Kidney (tissue), 14 donors: Measurements from ENCODE around the gene GPN2. TPM values are rescaled to one million over a fixed set of nuclear protein-coding genes. Genes with fewer than 3 reads are reported as not detected.

Experiments
- DNase-seq, 5 donors: peaks; one replicate each; pipeline ENCODE4 v3.0.0-alpha.2; 2013 to 2020
- FAIRE-seq: peaks from 2 replicates; lab custom pipeline; 2012; peaks lifted over from hg19 to GRCh38; lab: Jason Lieb, UNC
- H3K27ac ChIP-seq, 2 donors: one replicate each; pipeline ENCODE4 v1.7.0; 2013; ENCODE audit warnings: low read depth in 2 of 2, low read length in 2 of 2, inconsistent platforms in 1 of 2
- H3K27me3 ChIP-seq: one replicate; pipeline ENCODE4 v1.7.1; 2013; ENCODE audit warnings: low read length, inconsistent platforms; ENCODE audit not compliant: control insufficient read depth, insufficient read depth
- H3K36me3 ChIP-seq, 3 donors: one replicate each; pipeline versions ENCODE4 v1.7.0 to v1.7.1; 2013; ENCODE audit warnings: low read length in 3 of 3, control low read depth in 1 of 3, inconsistent platforms in 1 of 3; ENCODE audit not compliant: insufficient read depth in 3 of 3, control insufficient read depth in 2 of 3
- H3K4me1 ChIP-seq, 3 donors: one replicate each; pipeline versions ENCODE4 v1.7.0 to v1.7.1; 2013; ENCODE audit warnings: low read length in 3 of 3, inconsistent platforms in 1 of 3, low read depth in 1 of 3; ENCODE audit not compliant: control insufficient read depth in 2 of 3, insufficient read depth in 2 of 3
- H3K4me3 ChIP-seq, 3 donors: one replicate each; pipeline versions ENCODE4 v1.7.0 to v1.8.1; 2013; ENCODE audit warnings: low read length in 3 of 3, control low read depth in 1 of 3, inconsistent platforms in 1 of 3
- H3K9ac ChIP-seq, 3 donors: one replicate each; pipeline versions ENCODE4 v1.7.0 to v1.7.1; 2013; ENCODE audit warnings: low read length in 3 of 3, control low read depth in 1 of 3, inconsistent platforms in 1 of 3
- H3K9me3 ChIP-seq, 3 donors: one replicate each; pipeline versions ENCODE4 v1.7.0 to v1.7.1; 2013; ENCODE audit warnings: low read length in 3 of 3, control low read depth in 1 of 3, inconsistent platforms in 1 of 3; ENCODE audit not compliant: control insufficient read depth in 2 of 3, insufficient read depth in 1 of 3
- CTCF ChIP-seq: IDR thresholded peaks from 3 replicates; pipeline ENCODE4 v1.5.1; 2012; ENCODE audit warnings: mild to moderate bottlenecking, moderate library complexity, borderline replicate concordance; ENCODE audit not compliant: insufficient read depth; ENCODE audit errors: extremely low read depth
- intact Hi-C: fragments of 100-400 bp; cut with DNase I; formaldehyde crosslinking; loops from one replicate; pipeline ENCODE4 v1.11.1; 2022
- polyA plus RNA-seq: library from polyadenylated mRNA; stranded (reverse); fragments of 350-450 nt; fragmentation: Illumina TruSeq; extraction: RNeasy Lipid Tissue Mini Kit (QIAGEN cat#74804); gene quantifications from one replicate; pipeline ENCODE4 v1.2.3, GENCODE V29; 2014; ENCODE audit warnings: low read depth, low replicate concordance; ENCODE audit not compliant: insufficient read depth
- total RNA-seq: library from RNA; stranded (reverse); fragmentation: NEBNext Ultra II Directional; extraction: Animal tissue kit (Norgen Biotek cat#: 25700); gene quantifications from one replicate; pipeline ENCODE4 v1.2.1, GENCODE V29; 2021
- donor health status: control.
- donor health status: control.
- donor health status: control.
- donor health status: control.
- donor health status: control.
- donor health status: DM: yes; HTN: yes; CAD: no.
- donor health status: Normal renal cell carcinoma (clear cell type).

Gene GPN2
- total and polyA plus RNA-seq, 2 donors from 2014 or later = 24.6 to 28.8 TPM

GRCh38 chr1:26831059-26831458, 59.0 kb downstream of the GPN2 start:
- Histone ChIP-seq H3K4me1 (peaks cover 0 to 16% (median 4%) of the 10 kb centered on the region in 3 donors), H3K9me3 (no peaks in the 10 kb centered on the region)

GRCh38 chr1:26829184-26829911, 60.7 kb downstream of the GPN2 start:
- intact Hi-C loops = no loop called here
- Histone ChIP-seq H3K27me3 (no peaks in the 10 kb centered on the region), H3K4me3 (no peak overlapping the region), H3K27ac (no peak overlapping the region), H3K36me3 (peaks cover 0 to 14% (median 2%) of the 10 kb centered on the region in 3 donors), H3K9me3 (no peaks in the 10 kb centered on the region), H3K9ac (no peak overlapping the region), H3K4me1 (peaks cover 0 to 17% (median 4%) of the 10 kb centered on the region in 3 donors)
- DNase-seq (no peak), FAIRE-seq (no peak)
- TF ChIP-seq CTCF = no peak

More at GRCh38 chr1:26831059-26831458, 59.0 kb downstream of the GPN2 start:
- intact Hi-C loops = no loop called here
- DNase-seq (no peak), FAIRE-seq (no peak)
- Histone ChIP-seq H3K27ac (no peak overlapping the region), H3K36me3 (peaks cover 0 to 22% (median 3%) of the 10 kb centered on the region in 3 donors), H3K27me3 (no peaks in the 10 kb centered on the region), H3K4me3 (no peak overlapping the region), H3K9ac (no peak overlapping the region)
- TF ChIP-seq CTCF = no peak

GRCh38 chr1:26828411-26828991, 61.6 kb downstream of the GPN2 start:
- Histone ChIP-seq H3K4me1 (peaks cover 0 to 17% (median 4%) of the 10 kb centered on the region in 3 donors), H3K9me3 (no peaks in the 10 kb centered on the region), H3K36me3 (peaks cover 0 to 10% (median 0%) of the 10 kb centered on the region in 3 donors), H3K9ac (no peak overlapping the region), H3K27ac (no peak overlapping the region), H3K27me3 (no peaks in the 10 kb centered on the region), H3K4me3 (no peak overlapping the region)
- intact Hi-C loops = no loop called here
- TF ChIP-seq CTCF = no peak
- no peak for FAIRE-seq
- DNase-seq = no peak
